Thyroid gland (tissue), 4 donors: Measurements from ENCODE around the gene PPCS.

Experiments
- POLR2A ChIP-seq, 2 donors: fragments of 450-650 bp; IDR thresholded peaks; one replicate each; pipeline ENCODE4 v1.6.1; 2017; ENCODE audit warnings: antibody characterized with exemption in 2 of 2, mild to moderate bottlenecking in 2 of 2, moderate library complexity in 1 of 2
- TF ChIP-seq, protein P1 (sequence below), 6 experiments: fragments of 200-600 bp in 3 of 6; fragments of 450-650 bp in 3 of 6; sonication (generic) in 3 of 6; IDR thresholded peaks; one replicate each; pipeline ENCODE4 v1.5.1; 2016 to 2019; ENCODE audit warnings: antibody characterized with exemption in 6 of 6, mild to moderate bottlenecking in 2 of 6, inconsistent platforms in 1 of 6, moderate library complexity in 1 of 6

DNA sequence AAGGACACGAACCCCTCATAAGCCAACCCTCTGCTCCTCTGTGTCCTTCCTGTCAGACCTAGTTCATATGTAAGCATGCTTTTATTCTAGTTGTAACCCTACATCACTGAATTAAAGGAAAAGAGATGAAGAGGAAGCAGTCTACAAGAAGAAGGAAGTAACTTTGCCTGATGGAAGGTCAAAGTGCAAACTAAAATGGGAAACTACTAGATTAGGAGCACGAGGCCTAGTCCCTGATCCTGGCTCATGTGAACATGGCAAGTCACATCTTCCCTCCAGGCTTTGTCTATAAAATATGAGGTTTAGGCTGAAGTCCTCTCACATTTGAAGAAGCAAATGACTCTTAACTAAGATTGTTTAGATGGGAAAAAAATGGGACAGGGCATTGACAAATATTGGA is 13.7 kb upstream of the PPCS start:
- TF ChIP-seq, protein P1, sequence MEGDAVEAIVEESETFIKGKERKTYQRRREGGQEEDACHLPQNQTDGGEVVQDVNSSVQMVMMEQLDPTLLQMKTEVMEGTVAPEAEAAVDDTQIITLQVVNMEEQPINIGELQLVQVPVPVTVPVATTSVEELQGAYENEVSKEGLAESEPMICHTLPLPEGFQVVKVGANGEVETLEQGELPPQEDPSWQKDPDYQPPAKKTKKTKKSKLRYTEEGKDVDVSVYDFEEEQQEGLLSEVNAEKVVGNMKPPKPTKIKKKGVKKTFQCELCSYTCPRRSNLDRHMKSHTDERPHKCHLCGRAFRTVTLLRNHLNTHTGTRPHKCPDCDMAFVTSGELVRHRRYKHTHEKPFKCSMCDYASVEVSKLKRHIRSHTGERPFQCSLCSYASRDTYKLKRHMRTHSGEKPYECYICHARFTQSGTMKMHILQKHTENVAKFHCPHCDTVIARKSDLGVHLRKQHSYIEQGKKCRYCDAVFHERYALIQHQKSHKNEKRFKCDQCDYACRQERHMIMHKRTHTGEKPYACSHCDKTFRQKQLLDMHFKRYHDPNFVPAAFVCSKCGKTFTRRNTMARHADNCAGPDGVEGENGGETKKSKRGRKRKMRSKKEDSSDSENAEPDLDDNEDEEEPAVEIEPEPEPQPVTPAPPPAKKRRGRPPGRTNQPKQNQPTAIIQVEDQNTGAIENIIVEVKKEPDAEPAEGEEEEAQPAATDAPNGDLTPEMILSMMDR (IDR thresholded peaks at IDR 0.05): no peak
- no peak for TF ChIP-seq POLR2A (IDR thresholded peaks at IDR 0.05)
